HCT116 (cell line): ENCODE data around the gene XPNPEP1. TPM values are rescaled to one million over a fixed set of nuclear protein-coding genes. Genes with fewer than 3 reads are reported as not detected.

Source experiments
- ATAC-seq: fragments of 200-7000 bp; cut with Tn5 transposase; 2 replicates; pipeline ENCODE4 v1.9.1; 2020; ENCODE audit warnings: mild to moderate bottlenecking, moderate library complexity
- BruUV-seq: library from RNA; stranded (reverse); fragments of 400-500 nt; replicated peaks from 2 replicates; lab custom pipeline; 2021; lab: Mats Ljungman, UMichigan
- CTCF ChIA-PET: fragments of 300-600 bp; sonication (Branson Sonifier 250); formaldehyde crosslinking; loops from one replicate; lab custom pipeline; 2021; ENCODE audit warnings: antibody characterized with exemption; lab: Charles Lee
- POLR2A ChIA-PET: fragments of 300-600, 350-600 bp; sonication (Branson Sonifier 250); formaldehyde crosslinking; loops from one replicate; lab custom pipeline; 2021; ENCODE audit warnings: antibody characterized with exemption; lab: Charles Lee
- RAD21 ChIA-PET, 2 experiments: fragments of 300-600 bp; sonication (Branson Sonifier 250); formaldehyde crosslinking; loops; one replicate each; lab custom pipeline; 2023; ENCODE audit warnings: low total read pairs in 2 of 2; ENCODE audit not compliant: uncharacterized antibody in 2 of 2, unreplicated experiment in 2 of 2, low non-redundant PET in 1 of 2; lab: Charles Lee
- DNase-seq: peaks from one replicate; pipeline ENCODE4 v3.0.0-alpha.2; 2010; ENCODE audit warnings: low read depth, low spot score
- H2AFZ ChIP-seq: fragments of 200-600 bp; shearing (Covaris generic), sonication (generic); 2 replicates; pipeline ENCODE4 v1.6.1; 2017; ENCODE audit warnings: low read depth, mixed run types, mixed read lengths, antibody characterized with exemption, low read length; ENCODE audit not compliant: poor library complexity, severe bottlenecking
- H3K27ac ChIP-seq: 2 replicates; pipeline ENCODE4 v1.5.1; 2012; ENCODE audit warnings: low read depth, low read length
- H3K27me3 ChIP-seq: fragments of 200-600 bp; sonication (generic); 2 replicates; pipeline ENCODE4 v1.6.1; 2016; ENCODE audit warnings: mixed run types, low read length, mixed read lengths; ENCODE audit not compliant: insufficient read depth
- H3K36me3 ChIP-seq, 2 experiments: fragments of 200-500 bp in 1 of 2; fragments of 200-600 bp in 1 of 2; sonication (Bioruptor generic) in 1 of 2; sonication (generic) in 1 of 2; 2 replicates each; pipeline versions ENCODE4 v1.5.1 to v1.6.1; 2014 to 2016; ENCODE audit warnings: low read length in 2 of 2, inconsistent platforms in 1 of 2, mixed read lengths in 1 of 2, mixed run types in 1 of 2; ENCODE audit not compliant: insufficient read depth in 2 of 2, control insufficient read depth in 1 of 2
- H3K4me1 ChIP-seq, 2 experiments: fragments of 200-600 bp in 1 of 2; sonication (generic) in 1 of 2; 2 replicates each; pipeline versions ENCODE4 v1.5.1 to v1.6.1; 2012 to 2017; ENCODE audit warnings: low read length in 2 of 2, inconsistent platforms in 1 of 2, mild to moderate bottlenecking in 1 of 2, mixed read lengths in 1 of 2, mixed run types in 1 of 2, moderate library complexity in 1 of 2; ENCODE audit not compliant: insufficient read depth in 2 of 2, control insufficient read depth in 1 of 2
- H3K4me2 ChIP-seq: fragments of 200-600 bp; sonication (generic); 2 replicates; pipeline ENCODE4 v1.6.1; 2017; ENCODE audit warnings: mixed run types, low read length, mixed read lengths
- H3K4me3 ChIP-seq, 2 experiments: fragments of 200-600 bp in 1 of 2; sonication (generic) in 1 of 2; replicated peaks in 1 of 2; 2 replicates each; pipeline ENCODE4 v1.5.1; 2011 to 2016; ENCODE audit warnings: low read length in 2 of 2, control low read depth in 1 of 2, low read depth in 1 of 2, mild to moderate bottlenecking in 1 of 2, mixed read lengths in 1 of 2, mixed run types in 1 of 2
- H3K79me2 ChIP-seq: fragments of 200-600 bp; sonication (generic); 2 replicates; pipeline ENCODE4 v1.6.1; 2017; ENCODE audit warnings: mild to moderate bottlenecking, mixed run types, low read length, moderate library complexity, mixed read lengths; ENCODE audit not compliant: insufficient read depth
- H3K9ac ChIP-seq: fragments of 200-600 bp; sonication (generic); 2 replicates; pipeline ENCODE4 v1.6.1; 2016; ENCODE audit warnings: low read length, mixed read lengths
- H3K9me2 ChIP-seq: fragments of 200-600 bp; sonication (generic), shearing (Covaris generic); 2 replicates; pipeline ENCODE4 v1.6.1; 2017; ENCODE audit warnings: mixed run types, mild to moderate bottlenecking, moderate library complexity; ENCODE audit not compliant: insufficient read depth
- H3K9me3 ChIP-seq, 2 experiments: fragments of 200-500 bp in 1 of 2; fragments of 200-600 bp in 1 of 2; sonication (Bioruptor generic) in 1 of 2; sonication (generic) in 1 of 2; 2 replicates each; pipeline ENCODE4 v1.6.1; 2014 to 2017; ENCODE audit warnings: low read length in 2 of 2, mixed read lengths in 2 of 2, inconsistent platforms in 1 of 2, low read depth in 1 of 2, mild to moderate bottlenecking in 1 of 2, mixed run types in 1 of 2, moderate library complexity in 1 of 2; ENCODE audit not compliant: control insufficient read depth in 1 of 2, insufficient read depth in 1 of 2
- H4K20me1 ChIP-seq: fragments of 200-600 bp; sonication (generic), shearing (Covaris generic); 2 replicates; pipeline ENCODE4 v1.6.1; 2017; ENCODE audit warnings: mixed run types, mild to moderate bottlenecking, moderate library complexity; ENCODE audit not compliant: insufficient read depth
- CEBPB ChIP-seq: IDR thresholded peaks from 2 replicates; pipeline ENCODE4 v1.6.1; 2012; ENCODE audit warnings: low read depth
- CTCF ChIP-seq, 3 experiments: fragments of 200-600 bp in 1 of 3; sonication (generic) in 1 of 3; IDR thresholded peaks in 2 of 3; conservative IDR thresholded peaks in 1 of 3; 2 replicates each; pipeline ENCODE4 v1.5.1; 2012 to 2017; ENCODE audit warnings: low read depth in 2 of 3, low read length in 2 of 3, antibody characterized with exemption in 1 of 3, borderline replicate concordance in 1 of 3, control low read depth in 1 of 3, mild to moderate bottlenecking in 1 of 3, mixed read lengths in 1 of 3, mixed run types in 1 of 3, moderate library complexity in 1 of 3; ENCODE audit not compliant: insufficient read depth in 1 of 3
- EZH2 ChIP-seq: fragments of 200-600 bp; sonication (generic); IDR thresholded peaks from 2 replicates; pipeline ENCODE4 v1.6.1; 2017; ENCODE audit warnings: antibody characterized with exemption, mixed run types
- FOSL1 ChIP-seq: IDR thresholded peaks from 2 replicates; pipeline ENCODE4 v1.6.1; 2012; ENCODE audit warnings: low read depth
- JUND ChIP-seq: IDR thresholded peaks from 2 replicates; pipeline ENCODE4 v1.6.1; 2012
- RAD21 ChIP-seq: IDR thresholded peaks from 2 replicates; pipeline ENCODE4 v1.6.1; 2012; ENCODE audit warnings: low read depth, mild to moderate bottlenecking
- REST ChIP-seq: IDR thresholded peaks from 2 replicates; pipeline ENCODE4 v1.6.1; 2012; ENCODE audit warnings: low read depth
- SIN3A ChIP-seq: IDR thresholded peaks from 2 replicates; pipeline ENCODE4 v1.6.1; 2012; ENCODE audit warnings: low read depth
- SP1 ChIP-seq: IDR thresholded peaks from 2 replicates; pipeline ENCODE4 v1.6.1; 2012; ENCODE audit warnings: low read depth
- SRF ChIP-seq: IDR thresholded peaks from 2 replicates; pipeline ENCODE4 v1.6.1; 2012; ENCODE audit warnings: low read depth
- TCF7L2 ChIP-seq: IDR thresholded peaks from 2 replicates; pipeline ENCODE4 v1.7.0; 2011; ENCODE audit warnings: borderline replicate concordance, inconsistent platforms; ENCODE audit not compliant: insufficient read depth, insufficient read length; ENCODE audit errors: extremely low read depth
- YY1 ChIP-seq: IDR thresholded peaks from 2 replicates; pipeline ENCODE4 v1.6.1; 2011; ENCODE audit warnings: low read length, low read depth, moderate library complexity, mild to moderate bottlenecking; ENCODE audit not compliant: insufficient replicate concordance; ENCODE audit errors: extremely low read depth
- ZBTB33 ChIP-seq: IDR thresholded peaks from 2 replicates; pipeline ENCODE4 v1.6.1; 2011; ENCODE audit warnings: mild to moderate bottlenecking, low read length, moderate library complexity; ENCODE audit not compliant: insufficient replicate concordance; ENCODE audit errors: extremely low read depth
- ZFX ChIP-seq: fragments of 450-650 bp; IDR thresholded peaks from 2 replicates; pipeline ENCODE4 v1.6.1; 2017
- intact Hi-C: fragments of 100-400 bp; cut with micrococcal nuclease; formaldehyde crosslinking; loops from 2 replicates; pipeline ENCODE4 v1.10.0; 2022
- total RNA-seq: library from RNA; stranded (reverse); gene quantifications from one replicate; pipeline ENCODE4 v1.2.1, GENCODE V29; 2021; ENCODE audit not compliant: unreplicated experiment

XPNPEP1 gene
- total RNA-seq, 1 experiment from 2014 or later = 87.3 TPM

- BruUV-seq = no TSS peak
- H2AFZ ChIP-seq = no peak overlapping the region
- no peaks in the 10 kb centered on the region for H3K9me2 ChIP-seq
- H3K9ac ChIP-seq = no peak overlapping the region
- no peak overlapping the region for H3K4me2 ChIP-seq
- no peak for TF ChIP-seq TCF7L2
- no peak for TF ChIP-seq SRF
- TF ChIP-seq SP1 = no peak
- TF ChIP-seq RAD21 = no peak
- no peak for TF ChIP-seq SIN3A
- TF ChIP-seq JUND = no peak
- TF ChIP-seq CTCF (IDR thresholded peaks at IDR 0.05 in 2 of 3, conservative IDR thresholded peaks at IDR 0.05 in 1 of 3; ENCODE audit: borderline replicate concordance in 1 of 3, insufficient read depth in 1 of 3, low read depth in 2 of 3, low read length in 2 of 3) = no peak
- TF ChIP-seq REST = no peak
- no peak for TF ChIP-seq CEBPB
- TF ChIP-seq YY1 = no peak
- no peak for TF ChIP-seq EZH2
- TF ChIP-seq ZFX = no peak
- TF ChIP-seq FOSL1 = no peak
- no peak for TF ChIP-seq ZBTB33
- no peaks in the 10 kb centered on the region for H3K9me3 ChIP-seq
- no peaks in the 10 kb centered on the region for H3K36me3 ChIP-seq
- H3K4me3 ChIP-seq = no peak overlapping the region
- H3K27ac ChIP-seq = no peak overlapping the region
- H3K27me3 ChIP-seq = no peaks in the 10 kb centered on the region
- intact Hi-C loops = no loop called here
- DNase-seq (no peak), ATAC-seq (no peak)
- H3K79me2 ChIP-seq = no peaks in the 10 kb centered on the region
- H3K4me1 ChIP-seq = peaks cover 0 to under 1% of the 10 kb centered on the region in 2 experiments; a peak in 1 of 4 replicates
- ChIA-PET RAD21 (no interaction called here), POLR2A (no interaction called here), CTCF (interaction anchor here (2.4 kb wide), 1 partner anchor 11 kb away, joined by 24 read pairs; no protein-coding TSS in a partner anchor)
- H4K20me1 ChIP-seq = no peaks in the 10 kb centered on the region
These were observed 43.8 kb upstream of the XPNPEP1 start for GRCh38 chr10:109966961-109967738.
